ENCODE results near the gene SLC10A7. TPM values are rescaled to one million over a fixed set of nuclear protein-coding genes. Genes with fewer than 3 reads are reported as not detected.

The SLC10A7 gene
- total RNA-seq, 1 experiment from 2014 or later, result 3.9 TPM

- no peak overlapping the region for H3K27ac ChIP-seq (ENCODE audit: insufficient read length, low read depth, low read length)
- H2BK120ac ChIP-seq (ENCODE audit: low read depth, low read length, poor library complexity, severe bottlenecking), result no peak overlapping the region
- no peak overlapping the region for H3K18ac ChIP-seq (ENCODE audit: insufficient read length, low read depth, low read length)
- no peaks in the 10 kb centered on the region for H4K20me1 ChIP-seq (ENCODE audit: control insufficient read depth, insufficient read depth, insufficient read length)
- H3K9ac ChIP-seq (ENCODE audit: extremely low read depth, insufficient read length, low read length), result no peak overlapping the region
- H3K9me3 ChIP-seq (ENCODE audit: control insufficient read depth, low read depth, low read length), result no peaks in the 10 kb centered on the region
- no peak overlapping the region for H4K91ac ChIP-seq (ENCODE audit: insufficient read length, low read depth, low read length)
- H3T11ph ChIP-seq (ENCODE audit: low read length), result no peak overlapping the region
- H3K79me2 ChIP-seq (ENCODE audit: insufficient read depth, low read length), result no peaks in the 10 kb centered on the region
- H2BK15ac ChIP-seq (ENCODE audit: low read depth, low read length), result no peak overlapping the region
- peaks cover 0 to 2% of the 10 kb centered on the region in 2 experiments; a peak in 1 of 5 replicates for H3K9me3 Mint-ChIP-seq
- no peak overlapping the region for H3K4me2 ChIP-seq (ENCODE audit: insufficient read depth, insufficient read length, low read length)
- no peak overlapping the region for H2BK12ac ChIP-seq (ENCODE audit: insufficient read length, low read depth, low read length)
- H2BK5ac ChIP-seq (ENCODE audit: insufficient read length, low read length), result no peak overlapping the region
- H3K23ac ChIP-seq (ENCODE audit: insufficient read length, low read depth, low read length), result no peak overlapping the region
- H3K27ac Mint-ChIP-seq, result no peak overlapping the region
- H3K27me3 Mint-ChIP-seq (ENCODE audit: low read depth), result no peaks in the 10 kb centered on the region
- H2BK20ac ChIP-seq (ENCODE audit: low read depth, low read length, poor library complexity, severe bottlenecking), result no peak overlapping the region
- H3K4me1 Mint-ChIP-seq, result peaks cover 6 to 7% of the 10 kb centered on the region in 2 experiments
- H3K36me3 Mint-ChIP-seq (ENCODE audit: insufficient read depth in 1 of 3, low read depth in 3 of 3), result no peaks in the 10 kb centered on the region
- no peak overlapping the region for H2AK5ac ChIP-seq (ENCODE audit: insufficient read length, low read length)
- H4K5ac ChIP-seq (ENCODE audit: insufficient read length, low read depth, low read length), result no peak overlapping the region
- H3K23me2 ChIP-seq (ENCODE audit: insufficient read length, low read depth, low read length, poor library complexity, severe bottlenecking), result no peaks in the 10 kb centered on the region
- no peak for TF ChIP-seq CTCF (conservative IDR thresholded peaks at IDR 0.05)
- H3K4me1 ChIP-seq (ENCODE audit: insufficient read depth, low read length), result no peaks in the 10 kb centered on the region
- H3K4me3 Mint-ChIP-seq, result no peak overlapping the region
- no peak overlapping the region for H4K8ac ChIP-seq (replicated peaks; ENCODE audit: insufficient read length, low read depth, low read length)
- H3K4ac ChIP-seq (ENCODE audit: low read depth, low read length), result no peak overlapping the region
- H3K14ac ChIP-seq (ENCODE audit: insufficient read depth, low read length), result no peak overlapping the region
- no peaks in the 10 kb centered on the region for H3K27me3 ChIP-seq (ENCODE audit: insufficient read depth, low read length)
- no peak for DNase-seq
- no peak overlapping the region for H2AFZ ChIP-seq (ENCODE audit: low read length)
- no CpG with 5 or more reads among the region's 3 CpGs for WGBS (ENCODE audit: extremely low coverage, insufficient read length, low lambda C conversion rate)
- no peak overlapping the region for H3K56ac ChIP-seq (ENCODE audit: insufficient read length, low read depth, low read length)
- H3K79me1 ChIP-seq (ENCODE audit: insufficient read depth, low read depth, low read length, poor library complexity, severe bottlenecking), result no peaks in the 10 kb centered on the region
Measured at GRCh38 chr4:146369446-146369845, 152.3 kb downstream of the SLC10A7 start.
